ENCODE results near the gene CASZ1.

CASZ1 gene

GRCh38 chr1:10714337-10715114, 81.9 kb downstream of the CASZ1 start:
- no peaks in the 10 kb centered on the region for H3K9me3 Mint-ChIP-seq
- H3K27ac Mint-ChIP-seq (ENCODE audit: low read depth): no peak overlapping the region
- H3K36me3 Mint-ChIP-seq (ENCODE audit: insufficient read depth): peaks cover 2% of the 10 kb centered on the region
- peaks cover 6% of the 10 kb centered on the region for H3K4me1 Mint-ChIP-seq
- no peak for DNase-seq (ENCODE audit: low spot score in 2 of 2)
- H3K27me3 Mint-ChIP-seq: peaks cover 39% of the 10 kb centered on the region
- no peak for ATAC-seq (replicated peaks; ENCODE audit: extremely low read depth, poor library complexity, severe bottlenecking)
- H3K4me3 Mint-ChIP-seq: no peak overlapping the region

- Mint-ChIP-seq H3K4me1 (peaks cover 6% of the 10 kb centered on the region), H3K4me3 (no peak overlapping the region), H3K36me3 (ENCODE audit: insufficient read depth) (no peaks in the 10 kb centered on the region), H3K9me3 (no peaks in the 10 kb centered on the region), H3K27ac (ENCODE audit: low read depth) (no peak overlapping the region), H3K27me3 (peaks cover 34% of the 10 kb centered on the region)
- ATAC-seq (replicated peaks; ENCODE audit: extremely low read depth, poor library complexity, severe bottlenecking) (no peak), DNase-seq (ENCODE audit: low spot score in 2 of 2) (no peak)
These were observed 82.8 kb downstream of the CASZ1 start for GRCh38 chr1:10713614-10714013.

- H3K27me3 Mint-ChIP-seq: peaks cover 34% of the 10 kb centered on the region
- H3K9me3 Mint-ChIP-seq: no peaks in the 10 kb centered on the region
- ATAC-seq (replicated peaks; ENCODE audit: extremely low read depth, poor library complexity, severe bottlenecking): no peak
These were observed 83.7 kb downstream of the CASZ1 start for GRCh38 chr1:10712568-10713362.

GRCh38 chr1:10710489-10710888, 86.0 kb downstream of the CASZ1 start:
- no peak for DNase-seq (ENCODE audit: low spot score in 2 of 2)
- Mint-ChIP-seq H3K27ac (ENCODE audit: low read depth) (no peak overlapping the region), H3K4me1 (no peaks in the 10 kb centered on the region), H3K9me3 (no peaks in the 10 kb centered on the region), H3K27me3 (peaks cover 21% of the 10 kb centered on the region), H3K36me3 (ENCODE audit: insufficient read depth) (no peaks in the 10 kb centered on the region), H3K4me3 (no peak overlapping the region)
- no peak for ATAC-seq (replicated peaks; ENCODE audit: extremely low read depth, poor library complexity, severe bottlenecking)

More at GRCh38 chr1:10712568-10713362, 83.7 kb downstream of the CASZ1 start:
- no peak overlapping the region for H3K27ac Mint-ChIP-seq (ENCODE audit: low read depth)
- H3K4me1 Mint-ChIP-seq: peaks cover 6% of the 10 kb centered on the region
- DNase-seq (ENCODE audit: low spot score in 2 of 2): no peak
- H3K4me3 Mint-ChIP-seq: no peak overlapping the region
- H3K36me3 Mint-ChIP-seq (ENCODE audit: insufficient read depth): no peaks in the 10 kb centered on the region

- no peak for DNase-seq (ENCODE audit: low spot score in 2 of 2)
- no peak for ATAC-seq (replicated peaks; ENCODE audit: extremely low read depth, poor library complexity, severe bottlenecking)
- H3K4me3 Mint-ChIP-seq: no peak overlapping the region
- no peaks in the 10 kb centered on the region for H3K4me1 Mint-ChIP-seq
- H3K36me3 Mint-ChIP-seq (ENCODE audit: insufficient read depth): no peaks in the 10 kb centered on the region
- H3K27ac Mint-ChIP-seq (ENCODE audit: low read depth): no peak overlapping the region
- H3K9me3 Mint-ChIP-seq: no peaks in the 10 kb centered on the region
- H3K27me3 Mint-ChIP-seq: peaks cover 14% of the 10 kb centered on the region
These were observed 86.8 kb downstream of the CASZ1 start for GRCh38 chr1:10709646-10710045.

GRCh38 chr1:10709165-10709564, 87.3 kb downstream of the CASZ1 start:
- no peak for DNase-seq (ENCODE audit: low spot score in 2 of 2)
- Mint-ChIP-seq H3K36me3 (ENCODE audit: insufficient read depth) (no peaks in the 10 kb centered on the region), H3K4me1 (no peaks in the 10 kb centered on the region), H3K27ac (ENCODE audit: low read depth) (no peak overlapping the region), H3K4me3 (no peak overlapping the region), H3K27me3 (peaks cover 9% of the 10 kb centered on the region), H3K9me3 (no peaks in the 10 kb centered on the region)
- no peak for ATAC-seq (replicated peaks; ENCODE audit: extremely low read depth, poor library complexity, severe bottlenecking)

- H3K4me1 Mint-ChIP-seq: no peaks in the 10 kb centered on the region
- ATAC-seq (replicated peaks; ENCODE audit: extremely low read depth, poor library complexity, severe bottlenecking) (no peak), DNase-seq (ENCODE audit: low spot score in 2 of 2) (no peak)
- H3K27ac Mint-ChIP-seq (ENCODE audit: low read depth): no peak overlapping the region
- H3K27me3 Mint-ChIP-seq: peaks cover 5% of the 10 kb centered on the region
- no peaks in the 10 kb centered on the region for H3K9me3 Mint-ChIP-seq
- no peaks in the 10 kb centered on the region for H3K36me3 Mint-ChIP-seq (ENCODE audit: insufficient read depth)
- no peak overlapping the region for H3K4me3 Mint-ChIP-seq
These were observed 87.7 kb downstream of the CASZ1 start for GRCh38 chr1:10708757-10709156.

GRCh38 chr1:10707208-10707607, 89.2 kb downstream of the CASZ1 start:
- Mint-ChIP-seq H3K4me1 (no peaks in the 10 kb centered on the region), H3K9me3 (no peaks in the 10 kb centered on the region), H3K27me3 (no peaks in the 10 kb centered on the region), H3K27ac (ENCODE audit: low read depth) (no peak overlapping the region), H3K4me3 (no peak overlapping the region), H3K36me3 (ENCODE audit: insufficient read depth) (no peaks in the 10 kb centered on the region)
- DNase-seq (ENCODE audit: low spot score in 2 of 2): no peak
- no peak for ATAC-seq (replicated peaks; ENCODE audit: extremely low read depth, poor library complexity, severe bottlenecking)

GRCh38 chr1:10706376-10706913, 90.0 kb downstream of the CASZ1 start:
- no peak overlapping the region for H3K4me3 Mint-ChIP-seq
- H3K4me1 Mint-ChIP-seq: no peaks in the 10 kb centered on the region
- ATAC-seq (replicated peaks; ENCODE audit: extremely low read depth, poor library complexity, severe bottlenecking) (no peak), DNase-seq (ENCODE audit: low spot score in 2 of 2) (no peak)
- no peaks in the 10 kb centered on the region for H3K9me3 Mint-ChIP-seq
- no peaks in the 10 kb centered on the region for H3K36me3 Mint-ChIP-seq (ENCODE audit: insufficient read depth)
- H3K27ac Mint-ChIP-seq (ENCODE audit: low read depth): no peak overlapping the region
- no peaks in the 10 kb centered on the region for H3K27me3 Mint-ChIP-seq

GRCh38 chr1:10705953-10706352, 90.5 kb downstream of the CASZ1 start:
- Mint-ChIP-seq H3K27me3 (no peaks in the 10 kb centered on the region), H3K9me3 (no peaks in the 10 kb centered on the region)

GRCh38 chr1:10704368-10704882, 92.0 kb downstream of the CASZ1 start:
- no peaks in the 10 kb centered on the region for H3K27me3 Mint-ChIP-seq
- ATAC-seq (replicated peaks; ENCODE audit: extremely low read depth, poor library complexity, severe bottlenecking): no peak
- no peak overlapping the region for H3K4me3 Mint-ChIP-seq
- H3K4me1 Mint-ChIP-seq: no peaks in the 10 kb centered on the region
- DNase-seq (ENCODE audit: low spot score in 2 of 2): no peak
- H3K9me3 Mint-ChIP-seq: no peaks in the 10 kb centered on the region
- no peaks in the 10 kb centered on the region for H3K36me3 Mint-ChIP-seq (ENCODE audit: insufficient read depth)
- no peak overlapping the region for H3K27ac Mint-ChIP-seq (ENCODE audit: low read depth)

More at GRCh38 chr1:10705953-10706352, 90.5 kb downstream of the CASZ1 start:
- no peaks in the 10 kb centered on the region for H3K36me3 Mint-ChIP-seq (ENCODE audit: insufficient read depth)
- no peak overlapping the region for H3K27ac Mint-ChIP-seq (ENCODE audit: low read depth)
- DNase-seq (ENCODE audit: low spot score in 2 of 2) (no peak), ATAC-seq (replicated peaks; ENCODE audit: extremely low read depth, poor library complexity, severe bottlenecking) (no peak)
- no peaks in the 10 kb centered on the region for H3K4me1 Mint-ChIP-seq
- no peak overlapping the region for H3K4me3 Mint-ChIP-seq

GRCh38 chr1:10703702-10704101, 92.7 kb downstream of the CASZ1 start:
- Mint-ChIP-seq H3K4me3 (no peak overlapping the region), H3K36me3 (ENCODE audit: insufficient read depth) (no peaks in the 10 kb centered on the region), H3K4me1 (no peaks in the 10 kb centered on the region), H3K27me3 (no peaks in the 10 kb centered on the region), H3K9me3 (no peaks in the 10 kb centered on the region), H3K27ac (ENCODE audit: low read depth) (no peak overlapping the region)
- no peak for DNase-seq (ENCODE audit: low spot score in 2 of 2)
- no peak for ATAC-seq (replicated peaks; ENCODE audit: extremely low read depth, poor library complexity, severe bottlenecking)
